Mammary epithelial cell (primary cell): ENCODE data around the gene TMEM151A.

Experiments
- CTCF ChIP-seq, 2 donors: IDR thresholded peaks in 1 of 2; conservative IDR thresholded peaks in 1 of 2; 2 replicates each; pipeline ENCODE4 v1.5.1; 2011 to 2012; ENCODE audit warnings: inconsistent platforms in 2 of 2, low read length in 2 of 2, mild to moderate bottlenecking in 2 of 2, control low read depth in 1 of 2, low read depth in 1 of 2; ENCODE audit not compliant: insufficient read depth in 1 of 2; ENCODE audit errors: extremely low read depth in 1 of 2
- EZH2 ChIP-seq: IDR thresholded peaks from 2 replicates; pipeline ENCODE4 v1.6.1; 2012; ENCODE audit warnings: low read length, inconsistent platforms, borderline replicate concordance

- TF ChIP-seq EZH2 (no peak), CTCF (conservative IDR thresholded peaks at IDR 0.05 in 1 of 2, IDR thresholded peaks at IDR 0.05 in 1 of 2; ENCODE audit: extremely low read depth in 1 of 2, insufficient read depth in 1 of 2, low read depth in 1 of 2, low read length in 2 of 2) (peak in 1 of 2 donors; percentile 18)
These were observed 22.5 kb upstream of the TMEM151A start for GRCh38 chr11:66268952-66269905.
